Activated effector memory CD4-positive, alpha-beta T cell treated with Interleukin-2 at 50 U/mL for 16 hours (primary cell): ENCODE data around the gene EML3.
A peak's percentile ranks its signal among the peaks of the same experiment; 100 is the strongest.
"Not testable (repeated sequence)": the region's sequence is repeated elsewhere in the genome, so short reads cannot be mapped to it uniquely, and the experiment has no call there.

Source experiments
- DNase-seq: peaks from one replicate; pipeline ENCODE4 v3.0.0-alpha.2; 2020

The EML3 gene

GRCh38 chr11:62595124-62595523 is 17.5 kb downstream of the EML3 start:
- no peak for DNase-seq

- DNase-seq = peak; percentile 66
Measured at GRCh38 chr11:62593434-62594044, 19.0 kb downstream of the EML3 start.

GRCh38 chr11:62592989-62593421 is 19.6 kb downstream of the EML3 start:
- no peak for DNase-seq

GRCh38 chr11:62592146-62592815 is 20.3 kb downstream of the EML3 start:
- no peak for DNase-seq

GRCh38 chr11:62591448-62592145 is 21.0 kb downstream of the EML3 start, which contains the start of gene TUT1:
TUT1 (minus strand) TSS chr11:62591523; CDS start chr11:62591485, 38 bp downstream.
- peak; percentile 94 for DNase-seq

- no peak for DNase-seq
Measured at GRCh38 chr11:62588966-62589637, 23.5 kb downstream of the EML3 start.

- DNase-seq = not testable (repeated sequence)
Measured at GRCh38 chr11:62585356-62585755, 27.2 kb downstream of the EML3 start.

GRCh38 chr11:62581735-62582134 is 30.8 kb downstream of the EML3 start:
- not testable (repeated sequence) for DNase-seq

- no peak for DNase-seq
Measured at GRCh38 chr11:62580959-62581715, 31.4 kb downstream of the EML3 start.

GRCh38 chr11:62579252-62579651 is 33.3 kb downstream of the EML3 start:
- no peak for DNase-seq

GRCh38 chr11:62578541-62578940 is 34.0 kb downstream of the EML3 start:
- no peak for DNase-seq

GRCh38 chr11:62577046-62577714 is 35.4 kb downstream of the EML3 start:
- no peak for DNase-seq

- DNase-seq = no peak
Measured at GRCh38 chr11:62575837-62576236, 36.7 kb downstream of the EML3 start.

- no peak for DNase-seq
Measured at GRCh38 chr11:62575156-62575555, 37.4 kb downstream of the EML3 start.

GRCh38 chr11:62574363-62575071 is 38.1 kb downstream of the EML3 start:
- no peak for DNase-seq

- DNase-seq = peak; percentile 98
Measured at GRCh38 chr11:62573592-62574362, 38.8 kb downstream of the EML3 start, which contains the start of gene EEF1G. EEF1G (minus strand) TSS chr11:62573891; CDS start chr11:62573842, 49 bp downstream.

GRCh38 chr11:62573006-62573591 is 39.5 kb downstream of the EML3 start:
- DNase-seq = peak; percentile 12

GRCh38 chr11:62572431-62572830 is 40.1 kb downstream of the EML3 start:
- no peak for DNase-seq

- DNase-seq = not testable (repeated sequence)
Measured at GRCh38 chr11:62571493-62571892, 41.1 kb downstream of the EML3 start.

- not testable (repeated sequence) for DNase-seq
Measured at GRCh38 chr11:62570903-62571302, 41.7 kb downstream of the EML3 start.
